Epithelial cell of prostate (primary cell): Measurements from ENCODE around the gene GPR42.
"Not testable (repeated sequence)": the region's sequence is repeated elsewhere in the genome, so short reads cannot be mapped to it uniquely, and the experiment has no call there.

Experiments used
- DNase-seq: peaks from one replicate; pipeline ENCODE4 v3.0.0-alpha.2; 2011; ENCODE audit warnings: low read depth, low spot score
- H3K27ac ChIP-seq: fragments of 450-650 bp; 2 replicates; pipeline ENCODE4 v1.5.1; 2017; ENCODE audit warnings: mild to moderate bottlenecking

GPR42 gene

DNA sequence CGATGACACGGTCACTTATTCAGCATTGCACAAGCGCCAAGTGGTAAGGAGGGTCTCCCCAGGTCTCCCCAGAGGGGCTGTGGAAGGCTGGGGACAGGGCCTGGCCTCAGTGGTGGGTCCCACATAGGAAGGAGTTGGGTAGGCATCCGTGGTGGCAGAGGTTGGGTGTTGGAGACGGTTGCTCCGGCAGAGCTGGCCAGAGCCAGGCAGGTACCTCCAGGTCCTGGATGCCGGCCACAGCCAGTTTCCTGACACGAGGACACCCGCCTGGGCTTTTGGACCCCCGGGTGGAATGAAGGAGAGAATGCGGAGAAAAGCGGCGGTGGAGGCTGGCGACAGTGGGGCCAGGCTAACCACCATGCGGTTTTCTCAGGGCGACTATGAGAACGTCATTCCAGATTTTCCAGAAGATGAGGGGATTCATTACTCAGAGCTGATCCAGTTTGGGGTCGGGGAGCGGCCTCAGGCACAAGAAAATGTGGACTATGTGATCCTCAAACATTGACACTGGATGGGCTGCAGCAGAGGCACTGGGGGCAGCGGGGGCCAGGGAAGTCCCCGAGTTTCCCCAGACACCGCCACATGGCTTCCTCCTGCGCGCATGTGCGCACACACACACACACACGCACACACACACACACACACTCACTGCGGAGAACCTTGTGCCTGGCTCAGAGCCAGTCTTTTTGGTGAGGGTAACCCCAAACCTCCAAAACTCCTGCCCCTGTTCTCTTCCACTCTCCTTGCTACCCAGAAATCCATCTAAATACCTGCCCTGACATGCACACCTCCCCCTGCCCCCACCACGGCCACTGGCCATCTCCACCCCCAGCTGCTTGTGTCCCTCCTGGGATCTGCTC lies 24.4 kb upstream of the GPR42 start:
- no peak overlapping the region for H3K27ac ChIP-seq
- DNase-seq: no peak

DNA sequence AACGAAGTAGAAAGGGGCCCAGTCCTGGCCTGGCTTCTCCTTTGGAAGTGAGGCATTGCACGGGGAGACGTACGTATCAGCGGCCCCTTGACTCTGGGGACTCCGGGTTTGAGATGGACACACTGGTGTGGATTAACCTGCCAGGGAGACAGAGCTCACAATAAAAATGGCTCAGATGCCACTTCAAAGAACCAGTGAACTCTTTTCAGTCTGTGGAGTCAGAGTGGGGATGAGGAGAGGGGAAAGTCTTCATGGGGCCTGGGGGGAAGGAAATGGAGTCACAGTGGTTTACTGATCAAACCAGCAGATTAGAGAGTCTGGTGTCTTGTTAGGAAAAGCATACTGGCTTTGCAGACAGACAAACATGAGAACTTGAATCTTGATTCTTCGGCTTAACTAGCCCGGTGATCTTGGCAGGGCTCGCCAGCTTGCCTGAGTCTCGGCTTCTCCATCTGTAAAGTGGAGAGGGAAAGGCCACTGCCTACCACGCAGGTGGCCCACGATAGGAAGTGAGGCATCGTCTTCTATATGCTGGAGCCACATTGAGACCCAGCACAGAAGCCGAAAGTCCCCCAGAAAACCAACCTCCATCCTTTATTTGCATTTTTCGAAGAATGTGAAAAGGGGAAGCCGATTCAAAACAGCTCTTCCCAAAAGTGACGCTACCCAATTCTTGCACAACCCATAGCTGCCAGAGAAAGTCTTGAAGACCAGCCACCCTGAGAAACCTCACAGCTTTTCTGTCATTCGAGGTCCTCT lies 23.5 kb upstream of the GPR42 start, which contains the start of gene FFAR1:
Gene FFAR1, plus strand, starts transcription at position 732 of the 759 bp plus-strand sequence. CDS start 3,650 bp downstream, outside the sequence.
- DNase-seq: no peak
- no peak within 1 kb of the TSS for H3K27ac ChIP-seq

DNA sequence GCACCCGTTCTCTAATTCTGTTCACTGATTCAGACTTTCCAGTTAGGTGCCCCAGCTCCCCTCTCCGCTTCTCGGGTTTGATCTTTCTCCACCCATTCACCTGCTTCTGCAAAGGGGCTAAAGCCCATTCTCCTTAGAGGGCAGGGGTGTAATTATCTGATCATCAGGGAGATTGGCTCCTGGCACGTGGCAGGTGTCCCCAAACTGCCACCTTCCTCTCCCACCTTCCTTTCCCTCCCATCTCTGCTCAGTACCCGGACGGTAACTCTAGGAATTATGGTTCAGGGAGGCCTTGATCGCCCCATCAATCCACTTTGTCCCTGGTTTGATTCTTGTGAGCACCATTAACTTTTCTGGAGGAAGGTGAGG lies 23.0 kb upstream of the GPR42 start:
- no peak for DNase-seq
- H3K27ac ChIP-seq: no peak overlapping the region

DNA sequence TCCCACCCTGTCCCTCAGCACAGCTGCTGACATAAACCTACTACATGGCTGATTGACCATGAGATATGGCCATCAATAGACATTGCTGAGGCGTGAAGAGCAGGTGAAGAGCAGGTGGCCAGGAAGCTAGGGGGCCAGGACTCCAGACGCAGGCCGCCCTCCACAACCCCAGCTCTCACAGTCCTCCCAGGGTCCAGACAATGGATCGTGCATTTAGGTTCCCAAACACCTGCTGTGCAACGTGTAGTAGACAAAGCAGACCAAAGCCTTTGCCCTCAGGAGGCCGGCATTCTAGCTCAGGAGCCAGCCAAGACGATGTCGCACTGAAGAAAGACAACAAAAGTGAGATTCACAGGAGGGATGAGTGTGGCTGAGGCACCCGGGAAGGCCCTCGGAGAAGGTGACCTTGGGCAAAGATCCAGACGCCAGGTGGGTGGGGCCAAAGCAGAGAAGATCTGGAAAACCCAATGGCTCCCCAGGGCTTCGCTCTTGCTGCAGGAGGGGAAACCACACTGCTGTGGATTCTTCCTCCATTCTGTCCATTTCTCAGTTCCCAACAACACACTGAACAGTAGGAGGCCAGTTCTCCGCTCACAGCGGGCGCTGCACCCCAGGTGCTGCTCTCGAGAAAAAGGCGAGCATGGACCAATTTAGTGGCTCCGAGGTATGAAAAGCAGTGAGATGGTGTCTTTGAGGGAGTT lies 21.8 kb upstream of the GPR42 start:
- DNase-seq: no peak
- no peak overlapping the region for H3K27ac ChIP-seq

DNA sequence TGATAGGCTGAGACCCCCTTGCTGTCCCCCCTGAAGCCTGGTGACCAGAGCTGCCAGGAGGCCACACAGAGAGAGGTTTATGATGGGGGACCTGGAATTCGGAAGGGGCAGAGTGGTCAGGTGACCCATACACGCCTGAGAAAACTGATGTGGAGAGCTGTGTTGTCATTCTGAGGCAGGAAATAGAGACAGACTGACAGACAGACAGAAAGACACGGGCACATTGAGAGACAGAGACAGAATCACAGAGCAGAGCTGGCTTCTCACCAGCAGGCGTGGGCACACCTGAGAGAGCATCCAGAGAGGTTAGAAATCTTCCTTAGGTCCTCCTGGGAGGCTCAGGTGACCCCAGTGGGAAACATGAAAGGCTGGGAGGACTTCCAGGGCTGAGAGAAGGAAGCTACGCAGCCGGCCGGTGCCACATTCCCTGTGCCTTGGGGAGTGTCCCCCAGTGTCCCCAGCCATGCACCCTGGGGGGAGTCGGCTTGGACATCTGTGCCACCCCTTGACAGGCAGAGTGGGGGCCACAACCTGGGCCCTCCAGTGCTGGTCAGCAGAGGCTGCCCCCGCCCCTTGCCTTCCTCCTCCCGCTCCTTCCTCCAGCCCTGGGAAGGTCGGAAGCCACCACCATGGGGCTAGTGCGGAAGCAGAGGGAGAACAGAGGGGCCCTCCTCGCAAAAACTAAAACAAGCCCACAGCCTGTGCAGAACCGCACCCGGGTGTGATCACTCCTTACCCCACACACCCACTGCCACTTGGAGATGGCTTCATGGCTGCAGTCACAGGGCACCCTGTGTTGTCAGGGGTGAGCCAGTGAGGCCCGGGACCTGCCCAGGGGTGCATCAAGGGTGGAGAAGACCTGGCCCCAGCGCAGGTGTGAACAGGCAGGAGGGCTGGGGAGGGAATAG lies 21.0 kb upstream of the GPR42 start:
- H3K27ac ChIP-seq: no peak overlapping the region
- no peak for DNase-seq

DNA sequence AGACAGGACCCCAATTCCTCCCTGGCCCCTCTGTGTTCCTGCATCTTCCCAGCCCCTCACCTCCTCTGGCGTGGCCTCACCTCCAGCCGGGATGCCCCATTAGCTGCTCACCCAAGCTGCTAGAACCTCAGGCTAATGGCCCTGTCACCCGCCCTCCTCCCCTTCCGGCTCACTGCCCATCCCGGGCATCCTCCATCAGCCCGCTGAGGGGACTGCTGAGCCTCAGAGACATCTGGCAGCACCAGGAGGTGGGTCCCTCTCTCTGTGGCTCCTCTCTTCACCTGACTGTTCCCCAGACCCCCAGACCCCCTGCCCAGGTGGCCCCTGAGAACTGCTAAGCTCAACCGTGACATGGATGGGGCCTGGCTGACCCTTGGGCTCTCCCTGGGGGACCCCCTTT lies 20.3 kb upstream of the GPR42 start:
- DNase-seq: no peak
- no peak overlapping the region for H3K27ac ChIP-seq

DNA sequence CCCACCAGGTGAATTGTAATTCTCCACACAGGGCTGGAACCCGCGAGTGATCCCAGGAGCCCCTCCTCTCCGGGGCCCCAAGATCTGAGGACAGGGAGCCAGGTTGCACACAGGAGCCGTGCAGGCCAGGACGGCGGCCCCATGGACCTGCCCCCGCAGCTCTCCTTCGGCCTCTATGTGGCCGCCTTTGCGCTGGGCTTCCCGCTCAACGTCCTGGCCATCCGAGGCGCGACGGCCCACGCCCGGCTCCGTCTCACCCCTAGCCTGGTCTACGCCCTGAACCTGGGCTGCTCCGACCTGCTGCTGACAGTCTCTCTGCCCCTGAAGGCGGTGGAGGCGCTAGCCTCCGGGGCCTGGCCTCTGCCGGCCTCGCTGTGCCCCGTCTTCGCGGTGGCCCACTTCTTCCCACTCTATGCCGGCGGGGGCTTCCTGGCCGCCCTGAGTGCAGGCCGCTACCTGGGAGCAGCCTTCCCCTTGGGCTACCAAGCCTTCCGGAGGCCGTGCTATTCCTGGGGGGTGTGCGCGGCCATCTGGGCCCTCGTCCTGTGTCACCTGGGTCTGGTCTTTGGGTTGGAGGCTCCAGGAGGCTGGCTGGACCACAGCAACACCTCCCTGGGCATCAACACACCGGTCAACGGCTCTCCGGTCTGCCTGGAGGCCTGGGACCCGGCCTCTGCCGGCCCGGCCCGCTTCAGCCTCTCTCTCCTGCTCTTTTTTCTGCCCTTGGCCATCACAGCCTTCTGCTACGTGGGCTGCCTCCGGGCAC lies 19.3 kb upstream of the GPR42 start:
- DNase-seq: no peak
- no peak overlapping the region for H3K27ac ChIP-seq

DNA sequence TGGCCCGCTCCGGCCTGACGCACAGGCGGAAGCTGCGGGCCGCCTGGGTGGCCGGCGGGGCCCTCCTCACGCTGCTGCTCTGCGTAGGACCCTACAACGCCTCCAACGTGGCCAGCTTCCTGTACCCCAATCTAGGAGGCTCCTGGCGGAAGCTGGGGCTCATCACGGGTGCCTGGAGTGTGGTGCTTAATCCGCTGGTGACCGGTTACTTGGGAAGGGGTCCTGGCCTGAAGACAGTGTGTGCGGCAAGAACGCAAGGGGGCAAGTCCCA lies 18.8 kb upstream of the GPR42 start:
- DNase-seq: no peak
- no peak overlapping the region for H3K27ac ChIP-seq

DNA sequence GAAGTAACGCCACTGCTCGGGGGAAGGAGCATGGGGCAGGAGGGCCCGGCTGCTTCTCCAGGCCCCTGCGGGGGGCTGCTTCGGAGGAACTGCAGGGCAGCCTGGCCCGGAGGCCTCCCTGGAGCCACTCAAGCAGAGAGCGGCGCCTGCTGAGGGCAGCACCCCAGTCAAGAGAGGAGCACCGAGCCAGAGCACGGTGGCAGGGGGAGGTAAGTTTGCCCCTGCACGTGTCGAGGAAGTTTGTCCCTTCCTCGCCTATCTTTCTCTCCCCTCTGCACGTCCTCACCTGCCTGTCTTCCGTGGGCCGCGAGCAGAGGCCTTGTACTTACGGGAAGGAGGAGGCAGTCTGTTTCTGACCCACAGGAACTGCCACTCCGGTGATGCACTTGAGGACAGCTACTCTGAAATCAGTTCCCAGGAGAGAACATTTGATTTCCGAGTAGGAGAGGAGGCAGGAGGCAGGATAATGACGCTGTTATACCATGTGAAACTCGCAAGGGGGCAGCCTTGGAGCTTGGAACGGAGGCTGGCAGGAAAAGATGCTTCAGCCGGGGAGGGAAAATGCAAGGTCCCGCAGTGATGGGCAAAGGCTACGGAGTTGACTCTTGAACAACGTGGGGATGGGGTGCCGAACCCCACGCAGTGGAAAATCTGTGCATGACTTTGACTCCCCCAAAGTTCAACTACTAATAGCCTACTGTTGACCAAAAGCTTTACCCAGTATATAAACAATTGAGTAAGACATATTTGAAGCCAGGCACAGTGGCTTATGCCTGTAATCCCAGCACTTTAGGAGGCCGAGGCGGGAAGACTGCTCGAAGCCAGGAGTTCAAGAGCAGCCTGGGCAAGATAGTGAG lies 18.2 kb upstream of the GPR42 start:
- DNase-seq: peak; percentile 8
- H3K27ac ChIP-seq: no peak overlapping the region

DNA sequence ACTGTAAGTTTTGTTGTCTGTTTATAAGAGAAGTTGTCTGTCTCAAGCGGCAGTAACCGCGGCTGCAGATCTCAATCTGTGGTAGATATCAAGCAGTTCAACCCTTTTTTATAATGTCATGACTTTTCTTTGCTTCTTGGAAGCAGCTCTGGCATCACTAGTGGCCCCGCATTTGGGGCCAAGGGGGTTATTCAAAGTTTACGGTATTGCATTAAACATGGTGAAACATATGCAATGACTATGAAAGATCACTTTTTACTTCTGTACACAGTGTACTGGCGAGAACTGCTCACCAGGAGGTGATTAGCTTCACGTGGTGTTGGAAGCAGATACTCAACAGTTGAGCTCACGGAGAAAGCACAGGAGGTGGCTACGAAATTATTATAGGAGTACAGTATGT lies 17.2 kb upstream of the GPR42 start:
- DNase-seq: no peak
- no peak overlapping the region for H3K27ac ChIP-seq

DNA sequence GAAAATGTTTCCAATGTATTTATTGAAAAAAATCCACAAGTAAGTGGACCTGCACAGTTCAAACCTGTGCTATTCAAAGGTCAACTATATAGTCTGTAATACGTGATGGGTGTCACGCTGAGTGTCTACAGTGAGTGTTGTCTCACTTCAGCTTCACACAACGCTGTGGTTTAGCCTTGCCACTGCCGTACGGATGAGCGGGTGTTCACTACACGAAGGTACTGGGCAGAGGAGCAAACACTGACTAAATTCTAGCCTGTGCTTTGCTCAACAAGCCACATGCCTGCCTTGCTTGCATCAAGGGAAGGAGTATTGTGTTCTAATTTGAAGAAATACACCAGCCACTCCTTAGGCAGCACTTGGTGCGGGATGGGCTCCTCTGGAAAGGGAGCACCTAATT lies 16.0 kb upstream of the GPR42 start:
- no peak overlapping the region for H3K27ac ChIP-seq
- DNase-seq: no peak

DNA sequence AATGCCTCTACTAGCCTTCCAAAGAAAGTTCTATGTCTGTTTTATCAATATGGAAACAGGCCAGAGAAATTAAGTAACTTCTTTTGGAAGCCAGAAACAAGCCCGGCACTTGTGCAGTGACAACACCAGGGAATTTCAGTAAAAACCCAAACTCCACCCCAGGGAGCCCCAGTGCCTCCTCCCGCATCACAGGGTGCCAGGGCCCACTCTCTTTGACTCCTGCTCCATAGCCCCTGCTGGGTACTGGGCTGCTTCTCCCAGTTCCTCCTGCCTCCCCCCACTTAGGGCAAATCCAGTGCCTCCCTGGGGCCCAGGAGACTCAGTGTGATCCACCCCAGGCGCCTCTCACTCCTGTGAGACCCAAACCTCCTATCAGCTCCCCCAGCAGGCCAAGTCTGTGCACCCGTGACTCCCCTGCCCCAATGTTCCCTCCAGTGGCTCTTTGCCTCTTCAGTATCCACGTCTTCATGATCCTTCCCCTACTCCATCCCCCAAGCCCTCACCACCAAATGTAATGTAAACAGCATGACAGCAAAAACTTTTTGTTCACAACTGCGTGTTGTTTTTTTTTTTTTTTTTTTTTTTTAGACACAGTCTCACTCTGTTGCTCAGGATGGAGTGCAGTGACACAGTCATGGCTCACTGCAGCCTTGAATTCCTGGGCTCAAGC lies 14.9 kb upstream of the GPR42 start:
- no peak for DNase-seq
- no peak overlapping the region for H3K27ac ChIP-seq

DNA sequence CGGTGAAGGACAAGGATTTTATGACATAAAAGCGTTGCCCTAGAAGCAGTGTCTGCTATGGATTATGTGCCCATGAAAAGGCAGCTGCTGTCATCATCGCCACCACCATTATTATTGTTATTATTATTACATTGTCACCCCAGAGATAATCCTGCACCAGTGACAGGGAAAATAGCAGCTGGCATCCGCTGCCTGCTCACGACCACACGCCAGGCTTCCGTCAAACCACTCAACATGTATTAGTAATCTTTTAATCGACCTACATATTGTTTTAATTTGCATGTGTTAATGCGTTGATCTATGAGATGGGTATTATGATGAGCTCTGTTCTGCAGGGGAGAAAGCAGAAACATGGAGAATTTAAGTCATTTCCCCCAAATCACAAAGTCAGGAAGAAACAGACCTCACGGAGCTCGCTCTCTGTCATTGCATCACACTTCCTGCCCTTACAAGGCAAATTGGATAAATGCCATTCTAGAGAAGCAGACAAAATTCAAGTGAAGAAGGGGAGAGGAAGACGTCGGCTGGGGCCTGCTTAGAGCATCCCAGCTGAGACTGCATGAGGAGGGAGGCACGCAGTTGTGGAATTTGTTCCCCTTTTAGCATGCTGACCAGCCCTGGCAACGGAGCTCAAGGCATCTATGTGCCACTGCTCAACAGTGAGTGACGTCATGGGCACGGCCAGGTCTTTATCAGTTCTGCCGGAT lies 12.8 kb upstream of the GPR42 start, which contains the start of gene FFAR3:
Gene FFAR3, plus strand, starts transcription at position 594 of the 707 bp plus-strand sequence. CDS start 431 bp downstream, outside the sequence.
- no peak for DNase-seq

DNA sequence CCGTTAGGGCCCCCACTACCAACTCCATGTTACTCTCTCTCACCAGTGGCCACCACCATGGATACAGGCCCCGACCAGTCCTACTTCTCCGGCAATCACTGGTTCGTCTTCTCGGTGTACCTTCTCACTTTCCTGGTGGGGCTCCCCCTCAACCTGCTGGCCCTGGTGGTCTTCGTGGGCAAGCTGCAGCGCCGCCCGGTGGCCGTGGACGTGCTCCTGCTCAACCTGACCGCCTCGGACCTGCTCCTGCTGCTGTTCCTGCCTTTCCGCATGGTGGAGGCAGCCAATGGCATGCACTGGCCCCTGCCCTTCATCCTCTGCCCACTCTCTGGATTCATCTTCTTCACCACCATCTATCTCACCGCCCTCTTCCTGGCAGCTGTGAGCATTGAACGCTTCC lies 12.0 kb upstream of the GPR42 start:
- not testable (repeated sequence) for DNase-seq, H3K27ac ChIP-seq

More for the DNA sequence above, 12.8 kb upstream of the GPR42 start, which contains the start of gene FFAR3:
- H3K27ac ChIP-seq: no peak within 1 kb of the TSS

DNA sequence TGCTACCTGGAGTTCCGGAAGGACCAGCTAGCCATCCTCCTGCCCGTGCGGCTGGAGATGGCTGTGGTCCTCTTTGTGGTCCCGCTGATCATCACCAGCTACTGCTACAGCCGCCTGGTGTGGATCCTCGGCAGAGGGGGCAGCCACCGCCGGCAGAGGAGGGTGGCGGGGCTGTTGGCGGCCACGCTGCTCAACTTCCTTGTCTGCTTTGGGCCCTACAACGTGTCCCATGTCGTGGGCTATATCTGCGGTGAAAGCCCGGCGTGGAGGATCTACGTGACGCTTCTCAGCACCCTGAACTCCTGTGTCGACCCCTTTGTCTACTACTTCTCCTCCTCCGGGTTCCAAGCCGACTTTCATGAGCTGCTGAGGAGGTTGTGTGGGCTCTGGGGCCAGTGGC lies 11.5 kb upstream of the GPR42 start:
- not testable (repeated sequence) for H3K27ac ChIP-seq, DNase-seq

DNA sequence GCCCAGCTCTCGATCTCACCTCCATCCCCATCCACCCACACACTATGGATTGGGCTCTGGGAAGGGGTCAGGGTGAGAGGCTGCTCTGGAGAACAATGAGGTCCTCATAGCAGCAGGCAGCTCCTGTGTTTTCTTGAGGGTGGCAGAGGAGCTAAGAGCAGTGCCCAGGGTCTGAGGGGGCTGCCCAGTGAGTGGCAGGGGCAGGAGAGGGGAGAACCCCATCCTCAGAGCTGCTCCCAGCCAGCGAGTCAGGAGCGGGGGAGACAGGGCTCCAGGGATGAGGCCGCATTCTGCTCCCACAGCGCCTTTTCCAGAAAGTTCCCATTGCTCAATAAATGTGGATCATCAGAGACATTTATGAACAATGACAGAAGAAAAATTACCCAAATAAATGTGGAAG lies 10.8 kb upstream of the GPR42 start:
- not testable (repeated sequence) for DNase-seq, H3K27ac ChIP-seq

DNA sequence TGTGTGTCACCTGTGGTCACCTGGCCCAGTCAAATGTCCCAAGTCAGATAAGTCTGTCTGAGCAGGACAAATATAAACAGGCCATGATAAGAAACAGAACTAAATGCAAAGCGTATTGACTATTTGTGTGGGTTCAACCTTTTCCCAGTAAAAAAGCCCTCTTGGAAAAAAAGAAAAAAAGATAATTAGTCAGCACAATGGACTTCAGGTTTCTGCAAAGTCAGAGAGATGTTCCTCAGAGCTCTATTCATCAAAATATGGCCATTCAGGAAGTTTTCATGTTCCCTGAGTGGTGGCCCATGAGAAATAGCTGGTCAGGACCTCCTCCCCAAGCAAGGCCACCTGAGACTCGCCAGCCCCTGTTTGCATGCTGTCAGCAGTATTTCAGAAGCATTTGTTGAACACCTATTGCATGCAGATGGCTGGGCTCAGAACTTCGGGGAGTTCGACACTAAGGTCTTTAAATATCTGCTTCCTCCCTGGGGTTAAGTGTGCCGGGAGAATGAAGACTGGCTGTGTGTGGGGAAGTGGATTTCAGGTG lies 9.9 kb upstream of the GPR42 start:
- DNase-seq: no peak
- H3K27ac ChIP-seq: no peak overlapping the region
